GM19035 (cell line): Measurements from ENCODE around the gene ZBTB25.

ENCODE experiments used
- ATAC-seq: cut with Tn5 transposase; IDR thresholded peaks from one replicate; pipeline ENCODE4 v1.9.1; 2021; ENCODE audit not compliant: unreplicated experiment

The ZBTB25 gene

DNA sequence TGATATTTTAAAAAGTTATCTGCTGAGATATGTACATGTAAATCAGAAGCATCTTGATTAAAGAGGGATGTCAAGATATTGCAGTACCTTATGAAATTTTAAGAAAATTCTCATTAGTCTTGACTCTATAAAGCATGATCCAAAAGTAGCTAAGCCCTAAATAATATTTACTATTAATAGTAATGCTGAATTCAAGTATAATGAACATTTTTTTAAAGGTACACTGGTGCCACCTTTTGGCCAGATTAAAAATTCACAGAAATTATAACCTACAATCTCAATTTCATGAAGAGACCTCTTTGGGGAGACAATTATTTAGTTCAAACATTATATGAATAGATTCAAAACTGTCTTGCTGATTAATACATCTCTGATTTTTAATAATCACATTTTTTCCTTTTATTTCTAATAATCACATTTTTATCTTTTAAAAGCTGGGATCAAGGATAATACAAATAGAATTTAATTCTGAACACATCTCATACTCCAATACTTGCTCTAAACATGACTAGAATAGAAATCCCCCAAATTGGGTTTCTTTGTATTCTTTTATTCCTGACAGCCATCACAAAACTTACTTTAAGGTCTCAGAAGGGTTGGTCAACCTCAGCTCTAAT lies 24.9 kb downstream of the ZBTB25 start:
- no peak for ATAC-seq

DNA sequence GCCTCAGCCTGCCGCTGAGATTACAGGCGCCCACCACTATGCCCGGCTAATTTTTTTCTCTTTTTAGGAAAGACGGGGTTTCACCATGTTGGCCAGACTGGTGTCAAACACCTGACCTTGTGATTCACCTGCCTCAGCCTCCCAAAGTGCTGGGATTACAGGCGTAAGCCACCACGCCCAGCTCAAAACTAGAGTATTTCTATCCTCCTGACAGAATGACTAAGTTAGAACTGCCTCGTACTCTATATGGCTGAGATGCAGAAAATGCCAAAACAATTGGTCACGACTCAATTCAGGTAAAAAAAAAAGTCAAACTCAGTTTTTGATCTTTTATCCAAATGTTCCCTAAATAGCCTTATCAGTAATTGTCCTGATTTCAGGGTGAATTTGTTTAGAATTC lies 27.2 kb downstream of the ZBTB25 start:
- no peak for ATAC-seq

DNA sequence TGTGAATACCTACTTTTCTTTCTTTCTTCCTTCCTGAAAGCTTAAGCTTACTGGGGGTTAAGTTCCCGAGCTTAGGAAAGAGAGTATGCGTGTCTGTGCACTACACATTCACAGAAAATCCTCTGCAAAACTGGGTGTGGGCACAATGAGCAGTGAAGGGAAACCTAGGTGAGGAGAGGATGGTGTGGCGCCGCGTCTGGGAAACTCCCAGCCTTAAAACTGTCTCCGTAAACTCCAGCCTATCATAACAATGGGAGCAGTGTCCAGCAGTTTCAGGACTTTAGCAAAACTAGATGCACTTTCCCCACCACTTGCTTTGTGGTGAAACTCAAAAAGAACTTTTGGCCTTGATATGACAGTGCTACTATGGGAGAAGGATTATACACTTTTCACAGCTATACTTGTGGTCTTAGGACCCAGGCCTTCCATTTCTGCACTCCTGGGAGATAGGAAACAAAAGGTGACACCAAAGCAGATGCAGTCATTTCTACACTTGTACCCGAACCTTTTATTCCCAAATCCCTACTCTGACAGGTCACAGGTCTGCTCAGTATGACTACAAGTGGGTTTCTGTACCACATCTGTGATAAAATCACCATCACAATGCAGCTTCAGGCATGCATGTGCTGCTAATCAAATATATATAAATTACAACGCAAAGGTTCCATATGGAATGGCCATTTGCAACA lies 27.9 kb downstream of the ZBTB25 start:
- ATAC-seq: no peak

DNA sequence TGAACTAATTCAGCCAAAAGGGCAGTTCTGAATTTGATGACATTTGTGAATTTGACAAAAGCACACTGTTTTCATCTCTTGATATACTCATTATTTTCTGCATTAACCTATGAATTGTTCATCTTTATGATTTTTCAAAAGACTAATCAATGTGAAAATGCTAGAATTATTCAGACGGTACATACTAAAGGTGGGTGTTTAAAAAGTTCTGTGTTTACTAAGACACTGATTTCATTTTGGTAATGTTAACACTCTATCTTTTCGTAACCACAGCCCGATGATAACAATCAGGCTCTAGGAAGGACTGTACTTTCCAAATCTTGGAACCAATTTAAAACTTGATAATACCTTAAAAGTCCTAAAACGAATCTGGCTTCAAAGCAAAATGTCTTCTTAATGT lies 28.9 kb downstream of the ZBTB25 start:
- ATAC-seq: no peak

DNA sequence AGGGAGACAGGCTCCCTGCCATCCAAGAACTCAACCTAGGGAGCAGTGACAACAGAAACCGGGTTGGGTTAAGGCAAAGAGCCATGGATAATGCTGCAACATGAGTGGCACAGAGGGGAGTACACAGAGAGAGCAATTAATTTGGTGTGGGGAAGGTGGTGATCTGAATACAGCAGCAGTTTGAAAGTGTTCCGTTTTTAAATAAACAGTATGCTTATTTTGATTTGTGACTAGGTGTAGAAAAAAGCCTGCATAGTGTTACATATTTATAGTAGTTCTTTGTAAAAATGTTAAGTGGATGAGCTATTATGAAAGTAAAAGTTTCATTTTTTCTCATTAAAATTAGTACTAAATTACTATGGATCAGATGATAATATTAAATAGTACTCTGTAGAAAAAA lies 29.6 kb downstream of the ZBTB25 start:
- ATAC-seq: no peak

DNA sequence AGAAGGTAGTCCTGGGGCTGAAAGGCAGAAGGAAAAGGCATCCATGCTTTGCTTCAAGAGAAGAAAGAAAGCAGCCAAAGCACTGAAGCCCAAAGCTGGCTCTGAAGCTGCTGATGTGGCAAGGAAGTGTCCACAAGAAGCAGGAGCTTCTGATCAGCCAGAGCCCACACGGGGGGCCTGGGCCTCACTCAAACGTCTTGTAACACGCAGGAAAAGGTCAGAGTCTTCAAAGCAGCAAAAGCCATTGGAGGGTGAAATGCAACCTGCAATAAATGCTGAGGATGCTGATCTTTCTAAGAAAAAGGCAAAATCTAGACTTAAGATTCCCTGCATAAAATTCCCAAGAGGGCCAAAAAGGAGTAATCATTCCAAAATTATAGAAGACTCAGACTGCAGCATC lies 35.2 kb downstream of the ZBTB25 start:
- ATAC-seq: no peak

DNA sequence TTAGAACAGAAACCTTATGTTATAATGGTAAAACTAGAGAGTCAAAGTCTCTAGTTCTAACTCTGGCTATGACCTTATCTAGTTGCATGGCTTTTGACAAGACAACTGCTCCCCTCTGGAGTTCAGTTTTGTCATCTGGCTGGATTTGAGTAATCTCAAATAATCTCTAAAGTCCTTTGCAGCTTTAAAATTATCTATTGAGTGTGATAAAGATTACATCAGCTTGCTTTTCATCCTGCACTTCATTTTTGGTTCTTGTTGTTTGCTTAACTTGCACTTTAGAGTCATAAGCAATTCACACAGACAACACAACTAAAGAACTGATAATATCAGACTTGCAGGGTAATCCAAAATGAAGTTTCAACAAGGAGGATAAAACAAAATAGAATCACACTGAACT lies 36.1 kb downstream of the ZBTB25 start:
- no peak for ATAC-seq

DNA sequence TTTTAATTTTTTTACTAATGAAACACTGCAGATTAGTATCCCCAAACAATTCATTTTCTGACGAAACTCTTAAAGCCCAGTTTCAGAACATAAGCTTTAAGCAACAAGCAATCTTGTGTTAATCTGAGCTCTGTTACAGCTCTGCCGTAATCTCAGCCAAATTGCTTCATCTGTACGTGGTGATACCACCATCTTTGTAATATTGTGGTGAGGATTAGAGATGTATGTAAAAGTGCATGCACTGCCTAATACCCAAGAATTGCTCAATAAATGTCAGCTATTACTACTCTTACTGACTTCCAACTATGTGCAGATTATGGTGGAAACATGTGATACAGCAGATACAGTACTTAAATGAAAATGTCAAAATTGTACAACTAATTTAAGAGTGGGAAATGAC lies 36.5 kb downstream of the ZBTB25 start:
- ATAC-seq: no peak

DNA sequence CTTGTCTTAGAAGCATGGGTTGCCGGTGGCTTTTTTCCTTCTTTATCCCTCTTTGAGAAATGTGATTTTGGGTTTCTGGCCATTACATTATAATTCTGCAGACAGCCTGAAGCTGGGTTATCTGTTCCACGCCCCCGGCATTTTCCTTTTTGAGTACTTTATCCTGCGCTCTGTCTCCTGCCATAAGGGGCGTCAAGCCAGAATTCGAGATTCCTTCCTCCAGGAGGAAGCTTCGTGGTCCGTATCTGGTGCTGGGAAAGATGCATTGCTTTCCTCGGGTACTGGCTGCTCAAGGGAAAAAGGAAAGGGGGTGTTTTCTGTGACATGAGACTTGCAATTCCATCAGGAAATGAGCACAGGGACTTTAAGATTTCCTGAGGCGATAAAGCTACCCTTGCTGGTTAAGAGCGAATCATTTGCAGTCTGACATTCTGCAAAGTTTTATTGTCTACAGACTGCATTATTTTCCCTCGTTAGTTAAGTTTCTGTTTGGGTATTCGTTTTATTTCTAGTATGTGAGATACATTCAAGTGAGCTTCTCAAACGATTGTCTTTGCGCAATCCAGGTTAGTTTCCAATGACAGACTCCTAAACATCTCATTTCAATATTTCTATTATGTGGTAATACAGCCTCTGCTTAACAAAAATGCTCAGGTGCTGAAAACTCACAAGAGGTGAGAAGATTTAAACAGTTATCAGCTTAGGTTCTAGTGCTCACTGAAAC lies 37.6 kb downstream of the ZBTB25 start:
- ATAC-seq: no peak

DNA sequence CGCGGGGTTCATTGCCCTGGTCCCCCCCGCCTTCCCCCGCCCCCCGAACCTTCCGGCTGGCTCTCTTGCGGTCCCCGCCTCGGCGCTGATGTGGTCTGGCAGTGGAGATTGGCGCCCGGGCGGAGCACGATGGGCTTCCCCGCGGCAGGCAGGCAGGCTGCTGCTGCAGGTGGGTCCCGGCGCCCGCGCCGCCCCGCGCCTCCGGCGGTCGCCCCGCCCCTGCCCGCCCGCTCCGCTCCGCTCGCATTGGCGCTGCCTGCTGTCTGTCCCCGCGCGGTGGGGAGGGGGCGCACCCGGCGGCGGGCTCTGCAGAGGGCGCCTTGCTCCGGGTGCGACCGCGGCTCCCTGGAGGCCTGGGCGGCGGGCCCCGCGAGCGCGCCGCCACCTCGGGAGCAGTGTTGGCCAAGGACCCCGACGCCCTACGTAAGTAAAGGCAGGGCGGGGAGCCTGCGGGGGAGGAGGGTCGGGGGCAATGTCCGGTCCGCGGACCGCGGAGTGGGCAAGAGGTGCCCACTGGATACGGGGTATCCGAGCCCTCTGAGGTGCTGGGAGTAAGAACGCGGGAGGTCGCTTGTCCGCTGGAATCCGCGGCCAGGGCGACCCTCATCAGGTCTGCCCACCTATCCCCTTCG lies 38.3 kb downstream of the ZBTB25 start, which contains the start of gene AKAP5:
Gene AKAP5, plus strand, starts transcription at position 309 of the 632 bp plus-strand sequence. CDS start 2,896 bp downstream, outside the sequence.
- peak; percentile 68 for ATAC-seq

DNA sequence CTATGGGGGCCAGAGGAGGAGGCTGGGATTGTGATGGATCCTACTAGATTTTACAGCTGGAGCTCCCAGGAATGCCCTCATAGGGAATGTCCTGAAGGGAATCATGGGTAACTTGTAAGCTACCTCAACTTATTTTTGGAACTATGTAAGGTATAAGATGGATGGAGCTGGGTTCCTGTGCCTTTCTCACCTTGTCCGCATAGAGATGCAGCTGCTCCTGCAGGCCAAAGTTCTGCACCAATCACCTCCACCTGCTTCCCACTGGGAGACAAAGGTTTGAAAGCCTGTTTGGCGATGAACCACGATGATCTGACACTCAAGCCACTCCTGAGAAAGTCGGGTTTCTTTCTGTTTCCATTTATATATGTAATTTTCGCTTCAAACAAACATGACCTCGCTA lies 39.0 kb downstream of the ZBTB25 start:
- no peak for ATAC-seq

DNA sequence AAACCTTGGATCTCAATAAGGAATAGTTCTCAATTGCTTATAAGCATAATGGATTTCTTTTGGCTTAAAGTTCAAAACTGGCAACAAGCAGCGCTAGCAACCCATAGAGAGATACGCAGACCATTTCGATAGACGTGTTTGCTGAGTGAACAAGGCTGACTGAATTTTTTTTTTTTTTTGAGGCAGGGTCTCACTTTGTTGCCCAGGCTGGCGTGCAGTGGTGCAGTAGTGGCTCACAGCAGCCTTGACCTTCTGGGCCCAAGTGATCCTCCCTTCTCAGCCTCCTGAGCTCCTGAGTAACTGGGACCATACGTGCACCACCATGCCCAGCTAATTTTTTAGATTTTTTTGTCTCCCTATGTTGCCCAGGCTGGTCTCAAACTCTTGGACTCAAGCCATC lies 39.8 kb downstream of the ZBTB25 start:
- no peak for ATAC-seq

DNA sequence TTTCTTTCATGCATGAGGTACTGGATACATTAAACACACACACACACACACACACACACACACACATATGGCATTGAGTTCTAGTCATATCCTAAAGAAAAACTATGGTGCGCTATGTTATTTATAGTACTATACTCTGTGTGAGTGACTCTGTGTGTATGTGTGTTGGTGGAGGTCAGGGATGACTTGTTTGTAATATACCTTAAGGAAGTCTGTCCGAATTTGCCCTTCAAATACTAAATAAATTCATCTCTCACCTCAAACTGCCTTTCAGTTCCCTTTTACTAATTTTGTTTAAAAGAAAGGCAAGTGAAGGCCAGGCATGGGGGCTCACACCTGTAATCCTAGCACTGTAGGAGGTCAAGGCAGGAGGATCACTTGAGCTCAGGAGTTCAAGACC lies 40.4 kb downstream of the ZBTB25 start:
- ATAC-seq: no peak

DNA sequence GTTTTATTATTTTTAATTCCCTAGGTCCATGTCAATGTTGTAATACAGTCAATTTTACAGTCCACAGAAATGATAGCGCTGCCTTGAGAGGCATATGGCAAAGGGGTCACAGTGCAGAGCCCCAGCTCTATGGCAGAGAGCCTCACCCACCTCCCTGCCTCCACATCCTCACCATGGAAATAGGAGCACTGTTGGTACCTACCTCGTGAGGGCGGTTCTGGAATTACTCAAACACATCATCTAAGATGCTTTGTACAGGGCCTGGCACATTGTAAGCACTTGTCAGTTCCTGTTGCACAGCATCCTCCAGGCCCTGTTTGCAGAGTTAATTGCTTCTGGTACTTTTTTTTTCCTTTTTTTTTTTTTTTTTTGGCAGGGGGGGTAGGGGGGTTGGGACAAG lies 42.4 kb downstream of the ZBTB25 start:
- ATAC-seq: no peak

DNA sequence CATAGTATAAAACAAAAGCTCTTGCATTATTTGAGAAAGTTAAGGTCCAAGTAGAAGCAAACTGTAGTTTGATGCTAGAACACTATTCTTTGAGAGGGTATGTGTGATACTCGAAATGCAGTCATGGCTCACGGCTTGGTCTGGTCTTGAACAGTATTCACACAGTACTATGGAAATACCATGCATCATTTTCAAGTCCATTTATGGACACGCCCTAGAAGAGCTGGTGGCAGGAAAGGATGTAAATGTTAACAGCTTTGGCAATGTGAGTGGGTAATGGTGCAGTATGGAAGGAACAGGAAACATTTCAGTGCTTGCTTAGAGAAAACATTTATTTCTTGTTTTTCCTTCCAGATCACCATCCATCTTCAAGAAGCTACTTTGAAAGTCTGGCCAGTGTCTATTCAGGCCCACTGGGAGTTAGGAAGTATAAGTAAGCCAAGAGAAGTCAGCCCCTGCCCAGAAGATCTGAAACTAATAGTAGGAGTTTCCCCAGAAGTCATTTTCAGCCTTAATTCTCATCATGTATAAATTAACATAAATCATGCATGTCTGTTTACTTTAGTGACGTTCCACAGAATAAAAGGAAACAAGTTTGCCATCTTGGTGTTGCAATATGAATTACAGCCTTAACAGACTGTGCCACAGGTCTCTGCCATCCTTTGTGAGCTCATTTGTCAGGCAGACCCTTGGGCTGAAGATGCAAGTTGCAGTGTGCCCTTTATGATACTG lies 44.1 kb downstream of the ZBTB25 start:
- ATAC-seq: no peak

DNA sequence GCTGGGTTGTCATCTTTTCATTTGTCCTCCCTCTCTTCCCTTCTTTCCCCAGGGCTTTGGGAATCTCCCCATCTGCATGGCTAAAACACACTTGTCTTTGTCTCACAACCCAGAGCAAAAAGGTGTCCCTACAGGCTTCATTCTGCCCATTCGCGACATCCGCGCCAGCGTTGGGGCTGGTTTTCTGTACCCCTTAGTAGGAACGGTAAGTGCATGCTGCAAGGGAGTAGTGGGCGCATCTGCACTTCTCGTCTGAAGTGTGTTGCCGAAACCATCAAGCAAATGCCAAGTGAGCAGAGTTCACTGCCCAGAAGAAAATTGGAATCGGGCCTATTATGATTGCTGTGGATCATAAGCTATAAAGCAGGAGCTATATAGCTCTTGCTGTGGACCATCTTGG lies 49.0 kb downstream of the ZBTB25 start:
- ATAC-seq: no peak

DNA sequence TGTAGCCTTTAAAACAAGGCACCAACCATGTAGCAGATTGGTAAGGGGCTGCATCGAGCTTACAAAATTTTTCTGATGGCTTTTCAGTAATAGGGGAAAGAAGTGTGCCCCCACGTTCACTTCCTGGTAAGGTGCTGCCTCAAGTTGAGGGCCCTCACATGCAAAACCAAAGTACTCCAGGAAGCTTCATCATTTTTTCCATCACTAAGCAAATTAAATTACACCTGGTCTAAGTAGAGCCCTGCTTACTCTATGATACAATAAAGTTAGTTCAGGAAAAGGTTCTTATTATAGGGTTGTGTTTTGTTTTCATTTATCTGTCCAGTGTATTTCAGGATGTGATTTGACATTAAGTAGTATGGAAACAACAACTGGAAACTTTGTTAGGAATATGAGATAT lies 53.4 kb downstream of the ZBTB25 start:
- ATAC-seq: no peak

DNA sequence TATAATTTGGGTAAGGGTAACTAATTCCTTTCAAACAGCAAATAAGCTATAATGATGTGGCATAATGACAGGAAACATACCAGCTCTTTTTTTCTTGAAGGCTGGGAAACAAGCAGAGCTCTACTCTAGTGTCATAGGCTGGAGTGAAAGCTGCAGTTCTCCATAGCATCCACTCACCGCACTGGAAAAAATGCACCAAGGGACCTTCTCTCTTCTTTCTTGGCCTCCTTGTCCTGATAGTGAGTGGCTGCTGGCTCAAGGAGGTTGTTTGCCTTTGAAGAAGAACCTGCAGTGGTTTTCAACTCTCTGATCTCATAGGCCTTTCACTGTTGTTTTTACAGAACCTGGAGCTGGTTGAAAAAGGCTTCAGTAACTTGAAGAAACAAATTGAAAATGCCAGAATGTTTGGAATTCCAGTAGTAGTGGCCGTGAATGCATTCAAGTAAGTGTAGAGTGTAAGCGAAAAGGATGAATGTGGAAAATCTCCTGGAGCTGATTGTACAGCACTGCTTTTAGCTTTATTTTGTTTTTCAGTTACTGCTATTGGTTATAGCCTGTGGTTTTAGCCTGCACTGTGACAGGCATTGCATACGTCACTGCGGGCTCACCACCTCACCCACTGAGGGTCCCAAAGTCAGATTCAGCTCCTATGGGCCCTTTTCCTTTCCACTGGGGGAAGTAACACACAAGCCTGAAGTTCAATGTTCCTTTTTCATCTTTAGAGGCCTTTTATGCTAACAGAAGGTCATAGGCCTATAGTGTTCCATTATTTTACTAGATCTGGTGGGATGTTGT lies 55.6 kb downstream of the ZBTB25 start:
- ATAC-seq: no peak

DNA sequence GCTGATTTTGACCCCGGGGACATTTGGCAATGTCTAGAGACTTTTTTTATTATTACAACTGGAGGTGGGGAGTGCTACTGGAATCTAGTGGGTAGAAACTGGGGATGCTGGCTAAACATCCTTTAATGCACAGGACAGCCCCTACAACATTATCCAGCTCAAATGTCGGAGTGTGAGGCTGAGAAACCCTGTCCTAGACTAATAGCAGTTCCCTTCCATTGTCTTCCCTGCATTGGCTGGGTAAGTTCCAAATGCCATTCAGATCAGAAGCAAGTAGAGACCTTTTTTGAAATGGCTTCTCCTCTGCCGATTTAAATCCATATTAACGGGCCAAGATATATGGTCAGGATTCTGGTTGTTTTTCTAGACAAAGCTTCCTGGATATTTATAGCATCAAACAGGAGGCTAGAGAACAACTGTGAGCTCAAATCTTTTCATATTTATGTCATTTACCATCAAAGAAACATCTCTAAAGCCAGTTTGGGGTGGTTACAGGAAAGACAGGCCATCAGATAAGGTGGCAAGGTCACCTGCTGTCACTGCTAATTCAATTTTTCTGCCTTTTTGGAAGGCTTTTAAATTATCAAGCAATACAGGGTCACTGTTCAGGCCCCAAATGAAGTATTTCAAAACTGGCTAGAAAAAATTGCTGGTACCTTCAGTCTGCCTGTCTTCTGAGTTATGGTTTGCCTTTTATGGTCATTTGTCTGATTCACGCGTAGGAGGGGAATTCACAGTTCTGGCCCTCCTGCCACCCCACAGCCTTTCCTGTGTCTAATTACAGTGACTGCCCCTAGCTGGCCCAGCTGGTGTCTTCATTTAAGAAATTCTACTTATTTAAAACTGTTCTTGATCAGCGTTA lies 58.4 kb downstream of the ZBTB25 start:
- ATAC-seq: peak; percentile 95
